Neutrophil (primary cell): ENCODE results near the gene MEF2B.

Experiments
- H3K27ac ChIP-seq: fragments of 200-600 bp; sonication (generic); 2 replicates; pipeline ENCODE4 v1.5.1; 2016; ENCODE audit warnings: mild to moderate bottlenecking, moderate library complexity
- H3K27me3 ChIP-seq: fragments of 200-600 bp; sonication (generic); 2 replicates; pipeline ENCODE4 v1.6.0; 2016; ENCODE audit warnings: mild to moderate bottlenecking
- H3K36me3 ChIP-seq: fragments of 200-600 bp; sonication (generic); 2 replicates; pipeline ENCODE4 v1.5.1; 2017
- H3K4me1 ChIP-seq, 2 experiments: fragments of 200-600 bp in 1 of 2; sonication (generic) in 1 of 2; 1 replicate in 1 of 2; 2 replicates in 1 of 2; pipeline versions ENCODE4 v1.5.1 to v1.6.1; 2013 to 2016; ENCODE audit warnings: low read depth in 1 of 2, low read length in 1 of 2, mild to moderate bottlenecking in 1 of 2, moderate library complexity in 1 of 2; ENCODE audit not compliant: control insufficient read depth in 1 of 2, insufficient read depth in 1 of 2
- H3K4me3 ChIP-seq, 2 experiments: fragments of 200-600 bp in 1 of 2; sonication (generic) in 1 of 2; 1 replicate in 1 of 2; 2 replicates in 1 of 2; pipeline ENCODE4 v1.5.1; 2013 to 2016; ENCODE audit warnings: low read depth in 1 of 2, low read length in 1 of 2, mild to moderate bottlenecking in 1 of 2, moderate library complexity in 1 of 2
- H3K9me3 ChIP-seq: fragments of 200-600 bp; sonication (generic); 2 replicates; pipeline ENCODE4 v1.5.1; 2016
- TF ChIP-seq, protein P1 (sequence below): fragments of 200-600 bp; sonication (generic); IDR thresholded peaks from 2 replicates; pipeline ENCODE4 v1.5.1; 2016; ENCODE audit warnings: antibody characterized with exemption

MEF2B gene

DNA sequence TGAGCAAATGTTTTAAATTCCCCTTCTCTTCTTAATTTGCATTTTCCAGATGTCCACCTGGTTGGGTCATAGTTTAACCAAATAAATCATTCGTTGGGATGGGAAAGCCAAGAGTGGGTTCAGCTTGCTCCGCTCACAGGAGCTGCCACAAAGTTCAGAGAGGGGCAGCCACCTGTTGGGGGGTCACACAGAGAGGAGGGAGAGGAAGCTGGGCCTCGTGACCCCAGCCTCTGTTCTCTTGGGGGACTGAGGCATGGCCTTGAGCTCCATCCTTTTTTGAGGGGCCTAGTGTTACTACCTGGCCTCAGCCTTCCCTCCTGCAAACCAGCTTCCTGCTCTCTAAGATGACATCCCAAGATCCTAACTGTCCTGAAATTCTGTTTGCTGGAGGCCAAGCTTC lies 2.5 kb downstream of the MEF2B start:
- Histone ChIP-seq H3K27me3 (no peaks in the 10 kb centered on the region), H3K9me3 (no peaks in the 10 kb centered on the region), H3K36me3 (peaks cover 22% of the 10 kb centered on the region), H3K4me3 (no peak overlapping the region), H3K4me1 (peaks cover 30 to 32% of the 10 kb centered on the region in 2 experiments), H3K27ac (no peak overlapping the region)
- TF ChIP-seq, protein P1, sequence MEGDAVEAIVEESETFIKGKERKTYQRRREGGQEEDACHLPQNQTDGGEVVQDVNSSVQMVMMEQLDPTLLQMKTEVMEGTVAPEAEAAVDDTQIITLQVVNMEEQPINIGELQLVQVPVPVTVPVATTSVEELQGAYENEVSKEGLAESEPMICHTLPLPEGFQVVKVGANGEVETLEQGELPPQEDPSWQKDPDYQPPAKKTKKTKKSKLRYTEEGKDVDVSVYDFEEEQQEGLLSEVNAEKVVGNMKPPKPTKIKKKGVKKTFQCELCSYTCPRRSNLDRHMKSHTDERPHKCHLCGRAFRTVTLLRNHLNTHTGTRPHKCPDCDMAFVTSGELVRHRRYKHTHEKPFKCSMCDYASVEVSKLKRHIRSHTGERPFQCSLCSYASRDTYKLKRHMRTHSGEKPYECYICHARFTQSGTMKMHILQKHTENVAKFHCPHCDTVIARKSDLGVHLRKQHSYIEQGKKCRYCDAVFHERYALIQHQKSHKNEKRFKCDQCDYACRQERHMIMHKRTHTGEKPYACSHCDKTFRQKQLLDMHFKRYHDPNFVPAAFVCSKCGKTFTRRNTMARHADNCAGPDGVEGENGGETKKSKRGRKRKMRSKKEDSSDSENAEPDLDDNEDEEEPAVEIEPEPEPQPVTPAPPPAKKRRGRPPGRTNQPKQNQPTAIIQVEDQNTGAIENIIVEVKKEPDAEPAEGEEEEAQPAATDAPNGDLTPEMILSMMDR, result no peak

DNA sequence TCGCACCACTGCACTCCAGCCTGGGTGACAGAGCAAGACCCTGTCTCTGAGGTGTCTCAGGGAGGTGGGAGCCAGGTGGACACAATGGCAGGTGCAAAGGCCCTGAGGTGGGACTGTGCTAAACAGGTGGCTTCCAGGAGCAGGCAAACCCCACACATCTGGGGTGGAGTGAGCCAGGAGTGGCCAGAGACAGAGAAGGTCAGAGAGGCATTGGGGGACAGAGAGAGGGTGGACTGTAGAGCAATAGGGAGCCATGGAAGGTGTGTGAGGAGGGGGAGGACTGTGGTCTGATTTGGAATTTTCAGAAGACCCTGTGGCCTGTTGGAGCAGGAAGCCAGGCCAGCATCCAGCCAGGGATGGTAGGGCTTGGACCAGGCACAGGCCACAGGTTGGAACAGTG lies 4.7 kb downstream of the MEF2B start:
- Histone ChIP-seq H3K36me3 (peaks cover 22% of the 10 kb centered on the region), H3K4me1 (peaks cover 9 to 10% of the 10 kb centered on the region in 2 experiments), H3K27me3 (no peaks in the 10 kb centered on the region), H3K9me3 (no peaks in the 10 kb centered on the region), H3K4me3 (no peak overlapping the region), H3K27ac (no peak overlapping the region)
- TF ChIP-seq, protein P1, result no peak

DNA sequence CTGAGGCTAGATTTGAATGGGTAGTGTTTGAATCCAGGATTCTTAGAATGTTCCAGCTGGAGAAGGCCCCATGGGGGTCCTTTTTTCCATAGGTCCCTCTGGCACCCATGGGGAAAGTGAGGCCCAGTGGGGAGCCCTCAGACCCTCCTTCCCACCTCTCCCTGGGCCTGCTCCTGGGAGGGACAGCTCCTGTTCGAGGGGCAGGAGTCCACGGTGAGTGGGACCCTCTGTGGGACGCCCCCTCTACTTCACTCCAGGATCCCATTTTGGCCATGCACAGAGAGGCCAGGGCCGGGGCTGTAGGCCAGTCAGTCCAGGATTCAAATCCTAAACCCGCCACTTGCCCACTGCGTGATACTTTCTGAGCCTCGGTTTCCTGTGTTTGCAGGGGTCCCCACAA lies 7.6 kb downstream of the MEF2B start:
- H3K4me3 ChIP-seq, result no peak overlapping the region
- H3K9me3 ChIP-seq, result no peaks in the 10 kb centered on the region
- H3K27me3 ChIP-seq, result no peaks in the 10 kb centered on the region
- TF ChIP-seq, protein P1, result no peak
- no peaks in the 10 kb centered on the region for H3K4me1 ChIP-seq
- H3K36me3 ChIP-seq, result peaks cover 18% of the 10 kb centered on the region
- no peak overlapping the region for H3K27ac ChIP-seq

DNA sequence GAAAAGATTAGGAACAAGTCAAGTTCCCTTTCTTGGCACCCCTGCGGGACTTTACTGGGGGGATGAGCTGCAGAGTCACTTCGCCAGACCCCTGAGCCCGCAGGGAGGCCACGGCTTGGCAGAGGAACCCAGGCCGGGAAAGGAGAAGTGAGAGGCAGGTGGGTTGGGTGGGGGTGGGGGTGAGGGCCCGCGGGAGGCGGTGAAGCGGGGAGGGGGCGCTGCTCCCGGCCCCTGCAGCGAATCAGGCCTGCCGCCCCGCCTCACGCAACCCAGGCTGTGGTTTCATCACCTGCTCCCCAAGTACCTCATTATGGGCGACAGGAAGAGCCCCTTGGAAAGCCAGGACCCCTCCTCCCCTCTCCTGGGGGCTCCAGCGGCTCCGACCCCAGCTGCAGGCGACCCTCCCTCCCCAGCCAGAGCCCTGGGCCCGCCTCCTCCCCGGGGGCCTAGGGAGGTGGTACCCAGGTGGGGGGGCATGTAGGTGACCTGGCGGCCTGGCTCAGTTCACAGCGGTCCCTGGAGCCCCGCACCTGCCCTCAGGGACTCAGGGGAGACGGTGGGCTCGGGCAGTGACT lies 9.5 kb downstream of the MEF2B start:
- Histone ChIP-seq H3K36me3 (peaks cover 27% of the 10 kb centered on the region), H3K4me3 (no peak overlapping the region), H3K27ac (no peak overlapping the region), H3K4me1 (no peaks in the 10 kb centered on the region), H3K27me3 (no peaks in the 10 kb centered on the region), H3K9me3 (no peaks in the 10 kb centered on the region)
- TF ChIP-seq, protein P1, result no peak

DNA sequence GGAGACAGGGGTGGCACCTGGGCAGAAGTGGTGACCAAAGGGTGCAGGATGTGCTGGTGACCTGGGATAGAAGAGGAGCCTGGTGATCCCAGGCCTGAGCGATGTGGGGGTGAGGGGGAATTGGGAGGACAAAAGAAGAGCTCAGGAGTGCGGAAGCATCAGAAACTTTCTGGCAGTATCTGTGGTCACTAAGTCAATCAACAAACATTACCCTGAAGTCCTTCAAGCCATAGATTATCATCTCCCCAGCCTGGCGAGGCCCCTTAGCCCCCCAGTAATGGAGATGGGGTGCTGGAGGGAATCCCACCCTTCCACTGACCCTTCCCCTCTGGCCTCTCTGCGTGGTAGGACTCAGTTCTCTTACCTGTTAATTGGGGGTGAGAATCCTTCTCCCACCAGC lies 10.5 kb downstream of the MEF2B start:
- H3K9me3 ChIP-seq, result no peaks in the 10 kb centered on the region
- no peaks in the 10 kb centered on the region for H3K4me1 ChIP-seq
- TF ChIP-seq, protein P1, result no peak
- H3K36me3 ChIP-seq, result peaks cover 22% of the 10 kb centered on the region
- H3K27ac ChIP-seq, result no peak overlapping the region
- no peaks in the 10 kb centered on the region for H3K27me3 ChIP-seq
- H3K4me3 ChIP-seq, result no peak overlapping the region

DNA sequence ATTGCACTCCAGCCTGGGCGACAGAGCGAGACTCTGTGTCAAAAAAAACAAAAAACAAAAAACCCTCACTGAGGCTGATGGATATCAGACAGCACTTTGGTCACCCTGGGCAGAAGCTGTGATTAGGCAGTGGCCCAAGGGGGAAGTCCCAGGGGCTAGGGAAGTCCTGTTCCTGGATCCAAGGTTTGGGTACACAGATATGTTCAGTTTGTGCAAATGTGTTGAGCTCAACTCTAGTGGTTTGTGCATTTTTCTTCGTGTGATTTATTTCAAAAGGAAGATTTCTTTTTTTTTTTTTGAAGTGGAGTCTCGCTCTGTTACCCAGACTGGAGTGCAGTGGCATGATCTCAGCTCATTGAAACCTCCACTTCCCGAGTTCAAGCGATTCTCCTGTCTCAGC lies 12.3 kb downstream of the MEF2B start:
- peaks cover 27% of the 10 kb centered on the region for H3K36me3 ChIP-seq
- H3K27ac ChIP-seq, result no peak overlapping the region
- TF ChIP-seq, protein P1, result no peak
- H3K4me1 ChIP-seq, result no peaks in the 10 kb centered on the region
- H3K4me3 ChIP-seq, result no peak overlapping the region
- H3K27me3 ChIP-seq, result no peaks in the 10 kb centered on the region
- no peaks in the 10 kb centered on the region for H3K9me3 ChIP-seq
